Fibroblast of peridontal ligament (primary cell): Measurements from ENCODE around the gene LAMA2.

Experiments used
- DNase-seq: peaks from one replicate; pipeline ENCODE4 v3.0.0-alpha.2; 2010; ENCODE audit errors: extremely low read depth

Gene LAMA2

DNA sequence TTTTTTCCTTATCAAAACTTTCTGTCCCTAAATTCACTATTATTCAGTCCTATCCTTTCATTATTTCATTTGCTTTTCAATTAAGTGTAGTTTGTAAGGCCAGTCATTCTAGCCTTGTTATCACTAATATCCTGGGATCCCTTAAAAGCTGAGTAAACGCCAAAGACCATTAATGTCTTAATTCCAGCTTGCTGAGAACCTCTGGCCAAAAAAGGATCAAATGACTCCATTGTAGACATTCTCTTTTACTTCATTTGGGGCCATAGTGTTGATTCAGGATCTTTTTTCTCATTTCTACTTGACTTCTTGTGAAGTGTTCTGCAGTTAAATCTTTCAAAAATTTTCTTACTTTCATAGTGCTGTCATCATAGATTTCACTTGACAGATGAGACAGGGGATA is 379.7 kb downstream of the LAMA2 start:
- no peak for DNase-seq

DNA sequence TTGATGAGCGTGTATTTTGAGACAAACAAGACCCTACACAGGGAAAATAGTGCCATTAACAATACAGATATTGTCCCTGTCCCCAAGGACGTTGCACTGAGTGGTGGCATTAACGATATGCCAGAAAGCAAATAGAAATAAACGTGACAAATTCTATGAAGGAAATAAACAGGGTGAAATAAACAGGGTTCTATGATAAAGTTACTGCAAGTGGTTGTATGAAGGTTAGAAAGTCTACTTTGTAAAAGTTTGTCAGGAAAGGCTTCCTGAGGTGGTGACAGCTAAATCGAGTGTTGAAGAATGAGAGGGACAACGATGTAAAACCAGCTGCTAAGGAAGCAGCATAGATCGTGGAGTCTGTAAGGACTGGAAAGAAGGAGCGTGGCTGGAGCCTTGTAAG is 380.2 kb downstream of the LAMA2 start:
- DNase-seq: no peak

- DNase-seq: peak; percentile 45
These were observed 381.6 kb downstream of the LAMA2 start for GRCh38 chr6:129264480-129265045.

- no peak for DNase-seq
These were observed 384.1 kb downstream of the LAMA2 start for GRCh38 chr6:129267028-129267427.

DNA sequence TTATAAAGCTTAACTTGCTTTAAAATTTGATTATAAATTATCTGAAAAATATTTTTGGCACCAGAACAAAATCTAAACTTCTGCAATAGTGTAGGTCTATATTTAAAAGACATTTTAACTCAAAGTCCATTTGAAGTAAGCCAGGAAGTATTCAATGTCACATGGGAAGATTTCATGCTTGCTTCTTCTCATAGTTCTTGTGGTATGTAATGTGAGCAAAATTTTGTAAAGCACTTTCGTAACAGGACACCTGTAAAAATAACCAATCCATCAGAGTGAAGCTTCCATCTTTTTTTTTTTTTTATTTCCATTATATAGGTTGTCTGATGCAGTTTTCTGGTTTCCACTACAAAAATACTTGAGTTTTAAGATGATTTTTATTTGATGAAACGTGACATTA is 386.1 kb downstream of the LAMA2 start:
- no peak for DNase-seq

- no peak for DNase-seq
These were observed 387.0 kb downstream of the LAMA2 start for GRCh38 chr6:129269891-129270290.

- no peak for DNase-seq
These were observed 387.5 kb downstream of the LAMA2 start for GRCh38 chr6:129270450-129270849.

DNA sequence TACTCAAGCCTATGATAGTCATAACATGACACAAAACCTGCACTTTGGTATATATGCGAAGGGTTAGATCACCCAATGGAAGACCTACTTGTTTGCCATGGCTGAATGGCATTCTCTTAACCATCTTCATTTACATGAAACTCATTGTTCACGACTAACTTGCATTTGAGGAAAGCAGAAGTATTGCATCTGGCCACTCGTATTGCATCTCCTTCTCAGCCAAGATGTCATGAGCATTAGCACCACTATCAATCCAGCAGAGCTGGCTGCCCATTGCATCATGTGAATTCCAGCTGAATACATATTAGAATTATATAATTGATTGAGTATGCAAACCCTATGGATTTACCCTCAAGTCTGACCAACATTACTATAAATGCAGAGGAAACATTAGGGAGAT is 390.2 kb downstream of the LAMA2 start:
- DNase-seq: no peak

GRCh38 chr6:129276461-129276860 is 393.5 kb downstream of the LAMA2 start:
- no peak for DNase-seq

- no peak for DNase-seq
These were observed 394.0 kb downstream of the LAMA2 start for GRCh38 chr6:129276986-129277385.

DNA sequence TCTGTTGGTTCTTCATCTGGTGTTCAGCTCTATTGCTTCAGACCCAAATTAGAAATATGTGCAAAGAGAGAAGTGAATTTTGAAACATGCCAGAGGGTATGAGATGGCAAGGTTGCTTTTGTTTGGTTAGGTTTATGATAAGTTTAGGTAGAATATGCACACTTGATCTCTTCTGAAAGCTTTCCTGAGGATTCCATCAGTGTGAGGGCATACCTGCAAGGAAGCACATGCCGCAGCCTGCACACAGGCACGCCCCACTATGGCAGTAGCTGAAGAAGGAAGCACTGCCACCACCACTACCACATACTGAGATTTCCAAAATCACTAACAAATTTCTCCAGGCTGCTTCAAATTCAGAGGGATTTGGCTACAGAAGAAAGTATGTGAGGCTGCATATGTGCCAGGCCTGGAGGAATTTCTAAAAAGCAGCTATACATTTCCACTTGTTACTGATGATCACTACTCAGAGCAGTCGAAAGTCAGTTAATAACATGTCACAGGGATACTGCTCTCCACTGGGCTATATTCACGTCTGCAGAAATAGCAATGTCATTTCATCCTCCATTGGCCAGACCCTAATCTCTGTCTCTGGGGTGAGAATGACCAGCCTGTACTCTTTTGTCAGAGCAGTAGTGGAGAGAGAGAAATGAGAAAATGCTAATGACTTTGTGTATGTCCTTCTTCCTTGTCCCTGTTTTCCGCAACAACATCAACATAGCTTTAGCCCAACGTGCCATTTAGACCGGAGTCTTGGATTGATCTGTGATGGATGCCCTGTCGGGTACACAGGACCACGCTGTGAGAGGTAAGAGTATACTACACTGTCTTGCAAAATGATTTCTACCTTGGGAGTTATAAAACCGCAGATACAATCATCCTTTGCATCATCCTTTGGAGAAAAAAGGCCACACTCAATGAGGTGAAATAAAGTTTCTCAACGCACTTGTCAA is 396.7 kb downstream of the LAMA2 start:
- DNase-seq: no peak

DNA sequence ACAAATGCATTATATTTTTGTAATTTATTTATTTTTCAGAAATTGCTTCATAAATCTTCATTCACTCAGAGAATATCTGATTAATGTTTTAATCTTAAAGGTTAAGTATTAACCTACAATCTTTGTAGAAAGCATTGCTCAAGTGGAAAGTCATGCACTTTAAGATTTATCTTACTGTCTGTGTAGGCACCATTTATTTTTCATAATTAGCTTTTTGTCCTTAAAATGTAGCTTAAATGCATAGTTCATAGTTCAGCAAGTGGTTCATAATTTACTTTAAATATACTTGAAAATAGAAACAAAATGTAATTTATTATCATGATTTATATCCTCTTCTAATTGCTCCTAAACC is 397.3 kb downstream of the LAMA2 start:
- DNase-seq: no peak

GRCh38 chr6:129280749-129281148 is 397.8 kb downstream of the LAMA2 start:
- DNase-seq: no peak

- no peak for DNase-seq
These were observed 398.3 kb downstream of the LAMA2 start for GRCh38 chr6:129281168-129281796.

DNA sequence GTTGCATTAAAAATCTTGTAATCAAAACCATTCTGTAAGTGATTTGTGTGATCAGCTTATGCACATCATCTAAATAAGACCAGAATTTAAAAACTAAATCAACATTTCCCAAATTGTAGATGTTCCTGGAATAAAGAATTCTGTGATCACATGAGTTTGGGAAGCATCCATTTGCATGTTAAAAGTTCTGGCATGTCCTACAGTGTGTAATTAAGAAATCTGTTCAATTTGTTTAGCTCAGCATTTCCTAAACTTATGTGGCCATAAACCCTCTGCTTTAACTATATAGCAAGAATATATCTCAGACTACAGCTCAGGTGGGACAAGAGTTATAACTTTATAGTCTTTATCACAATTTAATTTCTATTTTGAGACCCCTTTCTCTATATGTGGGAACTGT is 399.1 kb downstream of the LAMA2 start:
- no peak for DNase-seq

GRCh38 chr6:129284225-129284624 is 401.3 kb downstream of the LAMA2 start:
- no peak for DNase-seq

- DNase-seq: no peak
These were observed 404.6 kb downstream of the LAMA2 start for GRCh38 chr6:129287231-129288177.

GRCh38 chr6:129289442-129289841 is 406.5 kb downstream of the LAMA2 start:
- no peak for DNase-seq

GRCh38 chr6:129292836-129293235 is 409.9 kb downstream of the LAMA2 start:
- DNase-seq: no peak

DNA sequence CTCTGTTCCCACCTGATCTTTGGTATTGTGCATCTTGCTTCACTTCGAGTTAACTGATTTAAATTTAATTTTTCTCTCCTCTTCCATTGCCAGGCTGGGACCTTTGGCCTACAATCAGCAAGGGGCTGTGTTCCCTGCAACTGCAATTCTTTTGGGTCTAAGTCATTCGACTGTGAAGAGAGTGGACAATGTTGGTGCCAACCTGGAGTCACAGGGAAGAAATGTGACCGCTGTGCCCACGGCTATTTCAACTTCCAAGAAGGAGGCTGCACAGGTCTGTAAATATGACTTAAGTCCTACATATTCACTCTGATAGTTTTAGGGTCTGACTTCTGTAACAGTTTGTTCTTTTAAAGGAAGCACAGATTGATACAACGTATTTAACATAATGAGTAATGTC is 414.7 kb downstream of the LAMA2 start:
- no peak for DNase-seq

- DNase-seq: no peak
These were observed 419.7 kb downstream of the LAMA2 start for GRCh38 chr6:129302671-129303070.

DNA sequence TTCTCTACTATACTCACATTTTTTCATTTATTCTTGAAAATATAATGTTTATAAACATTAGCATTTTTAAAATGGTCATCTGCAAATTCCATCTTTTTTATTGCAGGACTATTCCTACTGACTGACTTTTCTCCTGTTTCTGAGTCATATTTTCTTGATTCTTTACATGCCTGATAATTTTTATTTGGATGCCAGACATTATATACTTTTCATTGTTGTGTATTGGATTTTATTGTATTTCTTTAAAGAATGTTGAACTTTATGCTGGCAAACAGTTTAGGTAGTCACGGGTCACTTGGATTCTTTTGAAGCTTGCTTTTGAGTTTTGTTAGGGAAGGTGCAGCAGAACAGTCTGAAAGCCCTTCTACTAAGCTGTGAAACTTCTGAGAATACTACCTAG is 423.9 kb downstream of the LAMA2 start:
- no peak for DNase-seq
